Measurements from ENCODE around the gene COPB1.

The COPB1 gene

GRCh38 chr11:14455648-14456430 is 43.8 kb downstream of the COPB1 start:
- in situ Hi-C loops (cut with MboI; ENCODE audit: low pct_unique_long_range_greater_than_20kb, low sequenced_read_pairs, unreplicated experiment): loop anchor here (25.0 kb wide), 1 partner anchor 169 kb away; no protein-coding TSS in a partner anchor
- no peak for TF ChIP-seq CTCF (IDR thresholded peaks at IDR 0.05; ENCODE audit: extremely low read depth, insufficient read depth, missing control alignments)
- no peak for DNase-seq (ENCODE audit: low spot score)

DNA sequence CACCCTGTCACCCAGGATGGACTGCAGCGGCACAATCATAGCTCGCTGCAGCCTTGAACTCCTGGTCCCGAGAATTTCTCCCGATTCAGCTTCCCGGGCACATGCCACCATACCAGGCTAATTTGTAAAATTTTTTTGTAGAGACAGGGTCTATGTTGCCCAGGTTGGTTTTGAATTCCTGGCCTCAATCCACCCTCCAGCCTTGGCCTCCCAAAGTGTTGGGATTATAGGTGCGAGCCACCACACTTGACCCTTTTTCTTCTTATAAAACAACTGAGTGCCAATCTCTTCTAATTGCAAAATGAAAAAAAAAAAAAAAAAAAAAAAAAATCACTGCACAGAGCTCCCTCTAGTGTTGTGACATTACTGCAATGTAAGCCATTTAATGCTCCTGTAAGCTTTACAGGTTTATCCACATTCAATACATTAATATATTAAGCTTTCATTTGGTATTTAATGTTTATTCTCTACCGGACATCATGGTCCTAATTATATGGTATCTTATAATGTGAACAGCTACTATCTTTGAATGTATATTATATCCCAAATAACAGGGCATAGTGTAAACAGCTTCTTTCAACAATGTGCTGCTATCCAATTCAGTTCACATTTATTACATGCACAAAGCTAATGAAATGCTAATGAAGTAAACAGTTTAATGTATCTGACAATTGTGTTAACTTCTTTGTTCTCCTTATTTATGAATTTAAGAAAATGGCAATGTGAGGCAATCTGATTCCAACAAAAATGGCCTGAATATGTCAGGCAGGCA is 44.6 kb downstream of the COPB1 start:
- in situ Hi-C loops (cut with MboI; ENCODE audit: low pct_unique_long_range_greater_than_20kb, low sequenced_read_pairs, unreplicated experiment): loop anchor here (25.0 kb wide), 1 partner anchor 168 kb away; no protein-coding TSS in a partner anchor
- DNase-seq (ENCODE audit: low spot score): peak; percentile 24

DNA sequence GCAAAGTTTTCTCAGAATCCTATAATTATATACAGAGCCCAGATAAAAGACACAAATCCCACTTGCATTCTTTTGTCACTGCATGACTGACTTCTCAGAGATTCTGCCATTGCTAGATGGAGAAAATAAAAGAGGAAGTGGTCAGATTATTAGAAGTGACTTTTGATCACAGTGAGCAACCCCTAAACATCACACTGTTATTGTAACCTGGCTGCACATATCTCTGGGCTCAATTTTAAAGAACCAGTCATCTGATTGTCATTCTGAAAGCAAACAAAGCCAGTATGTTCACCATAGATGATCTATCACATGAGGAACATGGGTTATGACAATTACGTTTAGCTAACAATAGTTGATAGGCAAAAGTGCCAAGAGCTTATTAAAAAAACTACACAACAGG is 47.8 kb downstream of the COPB1 start:
- DNase-seq (ENCODE audit: low spot score): no peak
- TF ChIP-seq CTCF (IDR thresholded peaks at IDR 0.05; ENCODE audit: extremely low read depth, insufficient read depth, missing control alignments): no peak
- in situ Hi-C loops (cut with MboI; ENCODE audit: low pct_unique_long_range_greater_than_20kb, low sequenced_read_pairs, unreplicated experiment): loop anchor here (25.0 kb wide), 1 partner anchor 165 kb away; no protein-coding TSS in a partner anchor

More for the DNA sequence above, 44.6 kb downstream of the COPB1 start:
- peak; percentile 60 for TF ChIP-seq CTCF (IDR thresholded peaks at IDR 0.05; ENCODE audit: extremely low read depth, insufficient read depth, missing control alignments)

- in situ Hi-C loops (cut with MboI; ENCODE audit: low pct_unique_long_range_greater_than_20kb, low sequenced_read_pairs, unreplicated experiment): loop anchor here (25.0 kb wide), 1 partner anchor 487 kb away; the partner anchor contains the start of gene SPON1
- no peak for TF ChIP-seq CTCF (IDR thresholded peaks at IDR 0.05; ENCODE audit: extremely low read depth, insufficient read depth, missing control alignments)
- no peak for DNase-seq (ENCODE audit: low spot score)
Measured at GRCh38 chr11:14449302-14449714, 50.3 kb downstream of the COPB1 start.

DNA sequence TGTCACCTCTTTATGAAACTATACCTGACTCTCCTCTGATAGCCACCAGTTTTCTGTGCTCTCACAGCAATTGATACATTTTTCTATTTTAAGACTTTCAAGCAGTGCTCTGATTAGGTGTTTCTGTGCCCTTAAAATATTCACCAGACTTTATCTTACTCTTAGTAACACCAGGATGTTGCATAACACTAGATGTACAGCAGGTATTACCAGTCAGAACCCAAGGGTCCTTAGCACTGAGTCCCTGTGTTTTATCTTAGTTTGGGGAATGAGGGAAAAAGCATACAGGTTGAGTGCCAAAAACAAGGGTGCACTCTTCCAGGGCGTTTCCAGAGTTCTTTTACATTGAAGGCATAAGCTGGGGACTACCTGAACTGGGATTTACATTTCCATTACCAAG is 51.4 kb downstream of the COPB1 start:
- in situ Hi-C loops (cut with MboI; ENCODE audit: low pct_unique_long_range_greater_than_20kb, low sequenced_read_pairs, unreplicated experiment): loop anchor here (25.0 kb wide), 1 partner anchor 486 kb away; the partner anchor contains the start of gene SPON1

More for the DNA sequence above, 51.4 kb downstream of the COPB1 start:
- no peak for DNase-seq (ENCODE audit: low spot score)
- no peak for TF ChIP-seq CTCF (IDR thresholded peaks at IDR 0.05; ENCODE audit: extremely low read depth, insufficient read depth, missing control alignments)
